ENCODE data around the gene KRT84.

KRT84 gene

GRCh38 chr12:52382854-52383253, 2.6 kb downstream of the KRT84 start:
- DNase-seq = no peak

- DNase-seq = no peak
Measured at GRCh38 chr12:52381206-52381605, 4.2 kb downstream of the KRT84 start.

GRCh38 chr12:52380271-52380694, 5.2 kb downstream of the KRT84 start:
- no peak for DNase-seq

GRCh38 chr12:52379536-52379935, 5.9 kb downstream of the KRT84 start:
- DNase-seq = no peak

- no peak for DNase-seq
Measured at GRCh38 chr12:52378091-52378490, 7.4 kb downstream of the KRT84 start.

GRCh38 chr12:52377266-52377665, 8.2 kb downstream of the KRT84 start:
- no peak for DNase-seq

GRCh38 chr12:52372216-52373154, 13.0 kb downstream of the KRT84 start:
- DNase-seq = peak; percentile 49

GRCh38 chr12:52371716-52372115, 13.7 kb downstream of the KRT84 start:
- no peak for DNase-seq

GRCh38 chr12:52370926-52371608, 14.4 kb downstream of the KRT84 start:
- no peak for DNase-seq

- DNase-seq = no peak
Measured at GRCh38 chr12:52369809-52370208, 15.6 kb downstream of the KRT84 start.

- no peak for DNase-seq
Measured at GRCh38 chr12:52369211-52369610, 16.2 kb downstream of the KRT84 start.

- DNase-seq = no peak
Measured at GRCh38 chr12:52368508-52368907, 16.9 kb downstream of the KRT84 start.

- no peak for DNase-seq
Measured at GRCh38 chr12:52367876-52368275, 17.6 kb downstream of the KRT84 start.

GRCh38 chr12:52366738-52367485, 18.5 kb downstream of the KRT84 start, which contains the start of gene KRT85:
Gene KRT85, minus strand, starts transcription at chr12:52367481. Its CDS starts 76 bp downstream, at chr12:52367405.
- DNase-seq = no peak

- DNase-seq = no peak
Measured at GRCh38 chr12:52364901-52365489, 20.5 kb downstream of the KRT84 start.

- DNase-seq = no peak
Measured at GRCh38 chr12:52364061-52364460, 21.4 kb downstream of the KRT84 start.

GRCh38 chr12:52363111-52363679, 22.3 kb downstream of the KRT84 start:
- no peak for DNase-seq

- DNase-seq = no peak
Measured at GRCh38 chr12:52362118-52362726, 23.2 kb downstream of the KRT84 start.

- DNase-seq = no peak
Measured at GRCh38 chr12:52361553-52361952, 23.9 kb downstream of the KRT84 start.

- no peak for DNase-seq
Measured at GRCh38 chr12:52360663-52361271, 24.7 kb downstream of the KRT84 start.

- no peak for DNase-seq
Measured at GRCh38 chr12:52360106-52360662, 25.3 kb downstream of the KRT84 start.
